Esophagus muscularis mucosa (tissue), 4 donors: ENCODE results near the gene STAT4. TPM values are rescaled to one million over a fixed set of nuclear protein-coding genes. Genes with fewer than 3 reads are reported as not detected.

Experiments
- DNase-seq: peaks from one replicate; pipeline ENCODE4 v3.0.0-alpha.2; 2017; ENCODE audit errors: extremely low spot score
- H3K27ac ChIP-seq, 4 donors: fragments of 200-600 bp; sonication (generic); replicated peaks in 1 of 4; 1 replicate in 3 of 4; 2 replicates in 1 of 4; pipeline ENCODE4 v1.5.1; 2016 to 2019; ENCODE audit warnings: mild to moderate bottlenecking in 1 of 4
- H3K27me3 ChIP-seq, 4 donors: fragments of 200-600 bp; sonication (generic); one replicate each; pipeline versions ENCODE4 v1.5.1 to v1.6.0; 2016 to 2019
- H3K36me3 ChIP-seq, 4 donors: fragments of 200-600 bp; sonication (generic); one replicate each; pipeline ENCODE4 v1.5.1; 2016 to 2019
- H3K4me1 ChIP-seq, 4 donors: fragments of 200-600 bp; sonication (generic); one replicate each; pipeline ENCODE4 v1.5.1; 2016 to 2019
- H3K4me3 ChIP-seq, 4 donors: fragments of 200-600 bp; sonication (generic); 1 replicate in 2 of 4; 2 replicates in 2 of 4; pipeline ENCODE4 v1.5.1; 2016 to 2019; ENCODE audit warnings: mild to moderate bottlenecking in 4 of 4, moderate library complexity in 1 of 4
- H3K9me3 ChIP-seq, 4 donors: fragments of 200-600 bp; sonication (generic); 1 replicate in 3 of 4; 2 replicates in 1 of 4; pipeline ENCODE4 v1.5.1; 2016 to 2019
- CTCF ChIP-seq, 3 experiments: fragments of 200-600 bp in 2 of 3; fragments of 450-650 bp in 1 of 3; sonication (generic) in 2 of 3; IDR thresholded peaks; one replicate each; pipeline ENCODE4 v1.5.1; 2017 to 2019; ENCODE audit warnings: antibody characterized with exemption in 3 of 3, mild to moderate bottlenecking in 2 of 3, moderate library complexity in 1 of 3
- EP300 ChIP-seq: sonication (generic); formaldehyde crosslinking; IDR thresholded peaks from one replicate; pipeline ENCODE4 v1.6.1; 2017; ENCODE audit warnings: antibody characterized with exemption
- POLR2A ChIP-seq: fragments of 450-650 bp; IDR thresholded peaks from one replicate; pipeline ENCODE4 v1.6.1; 2017; ENCODE audit warnings: antibody characterized with exemption, moderate library complexity, mild to moderate bottlenecking, low read depth
- POLR2AphosphoS5 ChIP-seq, 2 donors: sonication (generic); formaldehyde crosslinking; IDR thresholded peaks; one replicate each; pipeline ENCODE4 v1.6.1; 2017; ENCODE audit warnings: antibody characterized with exemption in 2 of 2
- WGBS: methylation state at CpG from one replicate; pipeline ENCODE4 v1.1.5; 2018; 5-methylcytosine and 5-hydroxymethylcytosine counted together
- intact Hi-C: fragments of 100-400 bp; cut with DNase I; formaldehyde crosslinking; loops from one replicate; pipeline ENCODE4 v1.15.1; 2023
- total RNA-seq, 4 donors: library from RNA; depleted of rRNA; stranded (reverse); fragments of >200 nt; gene quantifications; one replicate each; pipeline versions ENCODE4 v1.1.0 to v1.2.1, GENCODE V29; 2016

STAT4 gene
- total RNA-seq, 4 donors from 2014 or later, result 0.26 to 5.4 (median 2.4) TPM

GRCh38 chr2:190993292-190993643 is 157.5 kb downstream of the STAT4 start:
- WGBS, result 96% methylated on average over 6 of the region's 6 CpGs
- TF ChIP-seq EP300 (no peak), POLR2A (no peak), POLR2AphosphoS5 (IDR thresholded peaks at IDR 0.05) (no peak), CTCF (IDR thresholded peaks at IDR 0.05) (no peak)
- Histone ChIP-seq H3K27me3 (no peaks in the 10 kb centered on the region), H3K36me3 (peaks cover 73 to 100% (median 89%) of the 10 kb centered on the region in 4 donors), H3K27ac (no peak overlapping the region), H3K4me3 (no peak overlapping the region), H3K9me3 (no peaks in the 10 kb centered on the region), H3K4me1 (peaks cover 0 to 15% (median 8%) of the 10 kb centered on the region in 4 donors)
- no peak for DNase-seq
- intact Hi-C loops, result no loop called here

- Histone ChIP-seq H3K27me3 (no peaks in the 10 kb centered on the region), H3K36me3 (peaks cover 70 to 100% (median 90%) of the 10 kb centered on the region in 4 donors), H3K4me1 (no peaks in the 10 kb centered on the region), H3K4me3 (no peak overlapping the region), H3K27ac (no peak overlapping the region), H3K9me3 (no peaks in the 10 kb centered on the region)
- DNase-seq, result no peak
- intact Hi-C loops, result no loop called here
- TF ChIP-seq POLR2A, result no peak
- no peak for TF ChIP-seq CTCF (IDR thresholded peaks at IDR 0.05)
- TF ChIP-seq EP300, result no peak
- TF ChIP-seq POLR2AphosphoS5 (IDR thresholded peaks at IDR 0.05), result no peak
- 78% methylated on average over 6 of the region's 6 CpGs for WGBS
These were observed 160.7 kb downstream of the STAT4 start for GRCh38 chr2:190990132-190990531.

- intact Hi-C loops, result no loop called here
- H3K36me3 ChIP-seq, result peaks cover 68 to 100% (median 91%) of the 10 kb centered on the region in 4 donors
- no peaks in the 10 kb centered on the region for H3K9me3 ChIP-seq
- TF ChIP-seq POLR2AphosphoS5 (IDR thresholded peaks at IDR 0.05) (no peak), CTCF (IDR thresholded peaks at IDR 0.05) (no peak), EP300 (no peak), POLR2A (no peak)
- no peak for DNase-seq
- 100% methylated on average over 3 of the region's 3 CpGs for WGBS
- no peak overlapping the region for H3K27ac ChIP-seq
- H3K4me3 ChIP-seq, result no peak overlapping the region
- H3K4me1 ChIP-seq, result no peaks in the 10 kb centered on the region
- H3K27me3 ChIP-seq, result no peaks in the 10 kb centered on the region
These were observed 161.9 kb downstream of the STAT4 start for GRCh38 chr2:190988910-190989309.

- Histone ChIP-seq H3K27ac (no peak overlapping the region), H3K36me3 (peaks cover 76 to 100% (median 91%) of the 10 kb centered on the region in 4 donors), H3K4me3 (no peak overlapping the region), H3K9me3 (no peaks in the 10 kb centered on the region), H3K27me3 (no peaks in the 10 kb centered on the region), H3K4me1 (no peaks in the 10 kb centered on the region)
- intact Hi-C loops, result no loop called here
- WGBS, result 96% methylated on average over 5 of the region's 5 CpGs
- no peak for DNase-seq
- TF ChIP-seq CTCF (IDR thresholded peaks at IDR 0.05) (no peak), EP300 (no peak), POLR2AphosphoS5 (IDR thresholded peaks at IDR 0.05) (no peak), POLR2A (no peak)
These were observed 162.9 kb downstream of the STAT4 start for GRCh38 chr2:190987938-190988337.

GRCh38 chr2:190987116-190987515 is 163.7 kb downstream of the STAT4 start:
- DNase-seq, result no peak
- Histone ChIP-seq H3K27ac (no peak overlapping the region), H3K4me3 (no peak overlapping the region), H3K4me1 (no peaks in the 10 kb centered on the region), H3K36me3 (peaks cover 79 to 100% (median 94%) of the 10 kb centered on the region in 4 donors), H3K9me3 (no peaks in the 10 kb centered on the region), H3K27me3 (no peaks in the 10 kb centered on the region)
- TF ChIP-seq POLR2AphosphoS5 (IDR thresholded peaks at IDR 0.05) (no peak), EP300 (no peak), POLR2A (no peak), CTCF (IDR thresholded peaks at IDR 0.05) (no peak)
- intact Hi-C loops, result no loop called here
- 92% methylated on average over 1 of the region's 1 CpG for WGBS
